ENCODE results near the gene MYBPC1.

DNA sequence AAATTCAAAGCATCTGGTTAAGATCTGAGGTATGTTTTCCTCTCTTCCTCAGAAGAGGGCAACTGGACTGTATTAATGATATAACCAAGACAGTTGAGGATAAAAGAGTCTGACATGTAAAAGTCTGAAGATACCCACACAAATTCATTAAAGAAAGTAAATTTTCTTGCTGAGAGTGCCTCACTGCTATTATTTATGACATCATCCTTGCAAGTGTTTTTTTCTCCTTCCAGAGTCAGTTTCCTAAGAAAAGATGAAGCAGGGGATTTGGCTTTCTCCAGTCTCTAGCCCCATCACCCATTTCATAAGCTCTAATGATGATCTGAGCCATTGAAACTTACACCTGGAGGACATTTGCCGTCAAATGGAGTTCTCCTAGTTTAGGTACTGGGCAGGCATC, 21.0 kb upstream of the MYBPC1 start:
- TF ChIP-seq POLR2A (IDR thresholded peaks at IDR 0.05; ENCODE audit: low read length) (no peak), GATA1 (IDR thresholded peaks at IDR 0.05; ENCODE audit: low read depth, low read length) (no peak)

Data from erythroblast (primary cell).